HG03439 (cell line): ENCODE results near the gene ANO6.

ENCODE experiments used
- ATAC-seq: cut with Tn5 transposase; IDR thresholded peaks from one replicate; pipeline ENCODE4 v1.9.1; 2021; ENCODE audit warnings: mild to moderate bottlenecking, moderate library complexity; ENCODE audit not compliant: unreplicated experiment

Gene ANO6

GRCh38 chr12:45342171-45342570, 126.3 kb downstream of the ANO6 start:
- no peak for ATAC-seq

- no peak for ATAC-seq
Observed at GRCh38 chr12:45342848-45343247, 127.0 kb downstream of the ANO6 start.

GRCh38 chr12:45343269-45344051, 127.6 kb downstream of the ANO6 start:
- no peak for ATAC-seq

- no peak for ATAC-seq
Observed at GRCh38 chr12:45348311-45348710, 132.4 kb downstream of the ANO6 start.

- no peak for ATAC-seq
Observed at GRCh38 chr12:45348986-45349385, 133.1 kb downstream of the ANO6 start.

- no peak for ATAC-seq
Observed at GRCh38 chr12:45349916-45350315, 134.0 kb downstream of the ANO6 start.

- ATAC-seq: no peak
Observed at GRCh38 chr12:45350861-45351260, 135.0 kb downstream of the ANO6 start.

- no peak for ATAC-seq
Observed at GRCh38 chr12:45351921-45352670, 136.2 kb downstream of the ANO6 start.

- no peak for ATAC-seq
Observed at GRCh38 chr12:45353944-45354343, 138.0 kb downstream of the ANO6 start.

GRCh38 chr12:45354399-45354798, 138.5 kb downstream of the ANO6 start:
- ATAC-seq: peak; percentile 73

- no peak for ATAC-seq
Observed at GRCh38 chr12:45355730-45356129, 139.8 kb downstream of the ANO6 start.

- ATAC-seq: no peak
Observed at GRCh38 chr12:45356822-45357538, 141.1 kb downstream of the ANO6 start.

- ATAC-seq: no peak
Observed at GRCh38 chr12:45357539-45358417, 141.9 kb downstream of the ANO6 start.

- no peak for ATAC-seq
Observed at GRCh38 chr12:45362291-45362690, 146.4 kb downstream of the ANO6 start.

GRCh38 chr12:45363903-45364302, 148.0 kb downstream of the ANO6 start:
- no peak for ATAC-seq

- ATAC-seq: no peak
Observed at GRCh38 chr12:45368841-45369489, 153.1 kb downstream of the ANO6 start.

GRCh38 chr12:45377815-45378214, 161.9 kb downstream of the ANO6 start:
- ATAC-seq: no peak

GRCh38 chr12:45379261-45379660, 163.4 kb downstream of the ANO6 start:
- no peak for ATAC-seq

GRCh38 chr12:45381351-45381750, 165.5 kb downstream of the ANO6 start:
- no peak for ATAC-seq

GRCh38 chr12:45388545-45388944, 172.7 kb downstream of the ANO6 start:
- ATAC-seq: no peak
